Mucosa of descending colon (tissue), 3 donors: Measurements from ENCODE around the gene ARHGEF9. TPM values are rescaled to one million over a fixed set of nuclear protein-coding genes. Genes with fewer than 3 reads are reported as not detected.

Experiments used
- ATAC-seq: fragments of 200-7000 bp; cut with Tn5 transposase; one replicate; pipeline ENCODE4 v1.9.1; 2020; ENCODE audit warnings: mild to moderate bottlenecking, moderate library complexity
- DNase-seq, 3 donors: peaks; one replicate each; pipeline ENCODE4 v3.0.0-alpha.2; 2020
- H3K36me3 ChIP-seq: fragments of 200-600 bp; one replicate; pipeline ENCODE4 v1.8.0; 2021; ENCODE audit warnings: low read depth, mild to moderate bottlenecking
- H3K4me1 ChIP-seq: fragments of 200-600 bp; one replicate; pipeline ENCODE4 v1.8.0; 2021; ENCODE audit warnings: low read depth, mild to moderate bottlenecking
- H3K4me3 ChIP-seq: fragments of 200-600 bp; one replicate; pipeline ENCODE4 v1.8.0; 2021; ENCODE audit warnings: mild to moderate bottlenecking
- H3K9me3 ChIP-seq: fragments of 200-600 bp; one replicate; pipeline ENCODE4 v1.8.0; 2021; ENCODE audit warnings: mild to moderate bottlenecking
- intact Hi-C, 2 donors: fragments of 100-400 bp; cut with DNase I in 1 of 2; cut with micrococcal nuclease in 1 of 2; formaldehyde crosslinking; loops; one replicate each; pipeline versions ENCODE4 v1.11.0 to v1.11.1; 2022; cut with DNase I, micrococcal nuclease
- total RNA-seq, 3 donors: library from RNA; stranded (reverse); fragmentation: NEBNext Ultra II Directional in 2 of 3; extraction: Animal tissue kit (Norgen Biotek cat#: 25700) in 2 of 3; gene quantifications; one replicate each; pipeline versions ENCODE4 v1.2.1 to v1.2.4, GENCODE V29; 2021 to 2023
- TF ChIP-seq, protein P1 (sequence below): fragments of 200-600 bp; IDR thresholded peaks from one replicate; pipeline ENCODE4 v1.8.0; 2022; ENCODE audit warnings: antibody characterized with exemption, mild to moderate bottlenecking
- donor health status: DM: no; HTN: no; CAD: no; lungs with moderate emphysema.
- donor health status: DM: no; HTN: no; CAD: no.
- donor health status: DM: no; HTN: yes; CAD: no.

ARHGEF9 gene
- total RNA-seq, 3 donors from 2014 or later = 33.7 to 34.6 (median 34.3) TPM

DNA sequence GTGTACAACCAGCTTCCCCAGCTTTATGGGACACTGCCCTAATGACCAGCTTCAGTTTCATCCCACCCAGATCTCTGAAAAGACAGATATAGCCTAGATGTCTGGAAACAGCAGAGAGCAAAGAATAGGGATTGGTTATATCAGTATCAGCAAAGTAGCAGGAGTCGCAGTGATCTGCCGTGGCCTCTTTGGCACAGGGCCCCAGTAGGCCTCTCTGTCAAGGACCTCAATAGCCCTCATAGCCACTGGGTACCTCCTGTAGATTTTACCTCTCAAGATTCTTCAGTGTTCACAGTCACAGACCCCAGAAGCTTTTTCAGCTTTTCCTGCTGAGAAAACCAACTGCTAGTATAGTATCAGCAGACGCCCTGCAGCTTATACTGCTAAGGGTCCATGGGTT is 104.6 kb downstream of the ARHGEF9 start:
- intact Hi-C loops = no loop called here
- DNase-seq (no peak), ATAC-seq (no peak)
- Histone ChIP-seq H3K36me3 (no peaks in the 10 kb centered on the region), H3K4me1 (no peaks in the 10 kb centered on the region), H3K9me3 (no peaks in the 10 kb centered on the region), H3K4me3 (no peak overlapping the region)
- TF ChIP-seq, protein P1, sequence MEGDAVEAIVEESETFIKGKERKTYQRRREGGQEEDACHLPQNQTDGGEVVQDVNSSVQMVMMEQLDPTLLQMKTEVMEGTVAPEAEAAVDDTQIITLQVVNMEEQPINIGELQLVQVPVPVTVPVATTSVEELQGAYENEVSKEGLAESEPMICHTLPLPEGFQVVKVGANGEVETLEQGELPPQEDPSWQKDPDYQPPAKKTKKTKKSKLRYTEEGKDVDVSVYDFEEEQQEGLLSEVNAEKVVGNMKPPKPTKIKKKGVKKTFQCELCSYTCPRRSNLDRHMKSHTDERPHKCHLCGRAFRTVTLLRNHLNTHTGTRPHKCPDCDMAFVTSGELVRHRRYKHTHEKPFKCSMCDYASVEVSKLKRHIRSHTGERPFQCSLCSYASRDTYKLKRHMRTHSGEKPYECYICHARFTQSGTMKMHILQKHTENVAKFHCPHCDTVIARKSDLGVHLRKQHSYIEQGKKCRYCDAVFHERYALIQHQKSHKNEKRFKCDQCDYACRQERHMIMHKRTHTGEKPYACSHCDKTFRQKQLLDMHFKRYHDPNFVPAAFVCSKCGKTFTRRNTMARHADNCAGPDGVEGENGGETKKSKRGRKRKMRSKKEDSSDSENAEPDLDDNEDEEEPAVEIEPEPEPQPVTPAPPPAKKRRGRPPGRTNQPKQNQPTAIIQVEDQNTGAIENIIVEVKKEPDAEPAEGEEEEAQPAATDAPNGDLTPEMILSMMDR = no peak

DNA sequence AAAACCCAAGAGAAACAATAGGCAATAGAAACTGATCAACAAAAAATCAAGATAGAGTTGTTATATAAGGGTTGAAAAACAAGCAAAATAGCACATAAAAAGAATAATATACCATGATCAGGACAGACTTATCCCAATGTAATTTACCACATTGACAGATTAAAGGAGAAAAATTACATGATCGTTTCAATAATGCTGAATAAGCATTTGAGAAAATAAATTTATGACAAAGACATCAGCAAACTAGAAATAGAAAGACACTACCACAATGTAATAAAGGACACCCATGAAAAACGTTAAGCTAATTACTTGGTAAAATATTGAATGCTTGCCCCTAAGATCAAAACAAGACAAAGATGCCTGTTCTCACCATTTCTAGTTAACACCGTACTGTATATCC is 105.6 kb downstream of the ARHGEF9 start:
- no peaks in the 10 kb centered on the region for H3K4me1 ChIP-seq
- no peaks in the 10 kb centered on the region for H3K9me3 ChIP-seq
- no peaks in the 10 kb centered on the region for H3K36me3 ChIP-seq
- intact Hi-C loops = no loop called here
- ATAC-seq = no peak
- DNase-seq = no peak
- TF ChIP-seq, protein P1 = no peak
- no peak overlapping the region for H3K4me3 ChIP-seq

DNA sequence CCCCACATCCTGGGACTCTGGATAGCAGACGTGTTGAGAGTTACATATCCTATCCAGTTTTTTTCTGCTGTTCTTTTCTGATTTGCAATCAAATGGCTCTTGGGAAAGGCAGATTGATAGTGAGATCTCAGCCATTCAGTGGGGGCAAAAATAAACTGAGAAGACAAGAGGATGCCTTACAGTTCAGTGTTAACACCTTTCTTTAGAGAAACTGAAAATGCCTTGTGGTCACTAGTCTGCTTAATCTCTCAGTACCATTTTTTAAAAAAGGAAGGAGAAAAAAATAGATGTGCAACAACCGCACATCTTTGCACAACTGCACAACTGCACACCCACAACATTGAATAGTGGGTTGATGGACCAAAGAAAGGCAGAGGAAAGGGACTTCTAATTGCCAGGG is 109.3 kb downstream of the ARHGEF9 start:
- Histone ChIP-seq H3K36me3 (no peaks in the 10 kb centered on the region), H3K4me1 (no peaks in the 10 kb centered on the region), H3K4me3 (no peak overlapping the region), H3K9me3 (no peaks in the 10 kb centered on the region)
- TF ChIP-seq, protein P1 = no peak
- no peak for DNase-seq
- intact Hi-C loops = no loop called here
- ATAC-seq = no peak

DNA sequence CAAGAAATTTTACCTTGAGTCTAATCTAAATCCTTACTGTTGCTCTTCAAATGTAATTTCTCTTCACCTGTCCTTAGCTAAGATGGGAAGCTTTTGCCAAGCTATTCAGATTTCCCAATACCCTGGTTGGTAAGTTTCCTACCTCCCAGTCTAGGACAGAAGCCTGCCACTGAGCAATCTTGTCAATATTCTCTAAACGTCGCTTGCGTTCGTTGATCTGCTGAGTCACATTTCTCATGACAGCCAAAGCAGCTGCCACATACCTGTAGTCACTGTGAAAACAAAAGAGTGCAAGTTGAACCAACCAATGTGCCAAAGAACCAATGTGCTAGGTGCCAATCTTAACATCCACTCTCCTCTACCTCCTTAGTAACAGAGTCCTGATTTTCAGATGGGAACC is 111.1 kb downstream of the ARHGEF9 start:
- no peak for DNase-seq
- no peak overlapping the region for H3K4me3 ChIP-seq
- no peak for ATAC-seq

DNA sequence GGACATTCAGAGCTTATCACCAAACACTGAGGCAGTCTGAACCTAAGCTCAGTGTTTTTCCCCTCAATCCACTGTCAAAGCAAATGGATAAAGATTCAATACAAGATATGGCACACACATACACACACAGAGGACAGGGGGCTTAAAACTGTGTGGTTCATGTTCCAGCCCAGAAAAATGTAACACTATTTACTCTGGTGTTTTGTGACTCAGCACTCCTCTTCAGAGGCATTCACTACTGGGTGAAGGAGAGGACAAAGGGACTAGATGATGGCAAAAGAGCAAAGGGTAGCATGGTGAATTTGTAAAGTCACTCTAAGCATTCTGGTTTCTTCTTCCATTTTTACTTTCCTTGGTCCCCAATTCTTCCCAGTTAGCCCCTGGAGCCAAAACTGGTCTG is 120.3 kb downstream of the ARHGEF9 start:
- ATAC-seq (no peak), DNase-seq (no peak)
- no peaks in the 10 kb centered on the region for H3K4me1 ChIP-seq
- no peak overlapping the region for H3K4me3 ChIP-seq
- intact Hi-C loops = no loop called here
- TF ChIP-seq, protein P1 = no peak
- H3K9me3 ChIP-seq = no peaks in the 10 kb centered on the region
- H3K36me3 ChIP-seq = no peaks in the 10 kb centered on the region

More for the DNA sequence above, 111.1 kb downstream of the ARHGEF9 start:
- TF ChIP-seq, protein P1 = no peak
- intact Hi-C loops = no loop called here
- no peaks in the 10 kb centered on the region for H3K4me1 ChIP-seq
- no peaks in the 10 kb centered on the region for H3K36me3 ChIP-seq
- no peaks in the 10 kb centered on the region for H3K9me3 ChIP-seq

DNA sequence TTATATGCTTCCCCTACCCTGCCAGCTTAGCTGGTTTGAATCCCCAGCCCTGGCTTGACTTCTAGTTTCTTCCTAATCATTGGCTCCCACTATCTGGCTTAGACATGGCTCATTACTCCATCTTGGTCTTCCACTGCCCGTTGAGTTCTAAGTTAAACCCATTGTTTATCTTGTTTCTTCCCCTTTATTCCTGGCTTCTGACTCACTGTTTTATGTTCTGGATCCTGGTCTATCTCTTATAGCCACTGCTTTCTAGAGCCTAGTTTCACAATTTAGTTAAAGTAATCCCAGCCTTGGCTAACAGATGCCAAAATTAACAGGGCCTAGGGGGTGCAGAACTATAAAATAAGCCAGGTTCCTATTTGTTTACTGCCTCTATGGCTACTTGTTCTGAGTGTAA is 120.9 kb downstream of the ARHGEF9 start:
- H3K36me3 ChIP-seq = no peaks in the 10 kb centered on the region
- H3K4me3 ChIP-seq = no peak overlapping the region
- TF ChIP-seq, protein P1 = no peak
- no peaks in the 10 kb centered on the region for H3K4me1 ChIP-seq
- no peaks in the 10 kb centered on the region for H3K9me3 ChIP-seq
- no peak for ATAC-seq
- intact Hi-C loops = no loop called here
- DNase-seq = no peak
